ENCODE measurements around the gene COMMD1. TPM values are rescaled to one million over a fixed set of nuclear protein-coding genes. Genes with fewer than 3 reads are reported as not detected.

The COMMD1 gene
- total and polyA plus RNA-seq, 7 experiments from 2014 or later: 15.6 to 65.3 (median 21.4) TPM

GRCh38 chr2:61928826-61929461, 23.5 kb downstream of the COMMD1 start:
- Mint-ChIP-seq H3K4me1 (peaks cover 0 to 6% (median 0%) of the 10 kb centered on the region in 7 donors), H3K27me3 (no peaks in the 10 kb centered on the region), H3K36me3 (peaks cover 0 to 26% (median 13%) of the 10 kb centered on the region in 5 donors), H3K9me3 (no peaks in the 10 kb centered on the region), H3K4me3 (no peak overlapping the region), H3K27ac (no peak overlapping the region)
- Histone ChIP-seq H3K4me1 (ENCODE audit: control insufficient read depth in 2 of 2, insufficient read depth in 2 of 2, low read length in 2 of 2) (no peaks in the 10 kb centered on the region), H3K4me3 (ENCODE audit: low read length) (no peak overlapping the region), H3K9me3 (ENCODE audit: control insufficient read depth in 2 of 3, low read length in 3 of 3) (no peaks in the 10 kb centered on the region), H3K27me3 (ENCODE audit: control insufficient read depth in 2 of 2, insufficient read depth in 2 of 2, low read length in 2 of 2) (no peaks in the 10 kb centered on the region), H3K27ac (ENCODE audit: low read depth, low read length) (no peak overlapping the region), H3K36me3 (ENCODE audit: control insufficient read depth in 2 of 3, insufficient read depth in 3 of 3, low read length in 3 of 3) (peaks cover 0 to 7% (median 0%) of the 10 kb centered on the region in 3 experiments)
- ATAC-seq: no peak
- intact Hi-C loops (cut with micrococcal nuclease): no loop called here
- ChIA-PET POLR2A (no interaction called here), CTCF (interaction anchor here (0.5 to 0.7 kb wide), 2 partner anchors 15 to 806 kb away, joined by 3 read pairs; no protein-coding TSS in a partner anchor)
- no peak for DNase-seq

DNA sequence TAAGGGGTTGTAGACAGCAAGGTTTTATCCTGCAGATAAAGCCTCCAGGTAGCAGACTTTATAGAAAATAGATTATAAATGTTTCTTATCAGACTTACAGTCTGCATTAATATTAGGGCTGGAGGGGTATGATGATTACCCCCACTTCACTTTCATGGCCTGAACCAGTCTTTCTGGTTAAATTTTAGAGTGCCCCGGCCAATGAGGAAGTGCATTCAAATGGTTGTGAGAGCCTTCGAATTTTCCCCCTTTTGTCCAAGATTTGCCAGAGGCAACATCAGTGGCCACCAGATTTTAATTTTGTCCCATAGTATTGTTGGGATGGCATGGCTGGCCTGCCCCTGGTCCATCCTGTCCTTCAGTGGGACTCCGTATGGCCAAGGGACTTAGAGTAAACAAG, 31.6 kb downstream of the COMMD1 start:
- H3K9me3 ChIP-seq (ENCODE audit: control insufficient read depth in 2 of 3, low read length in 3 of 3): no peaks in the 10 kb centered on the region
- Mint-ChIP-seq H3K4me3 (no peak overlapping the region), H3K36me3 (peaks cover 0 to 25% (median 13%) of the 10 kb centered on the region in 5 donors), H3K4me1 (peaks cover 0 to 5% (median 0%) of the 10 kb centered on the region in 7 donors), H3K27me3 (no peaks in the 10 kb centered on the region), H3K27ac (peak overlapping the region in 1 of 9 donors; percentile 25), H3K9me3 (no peaks in the 10 kb centered on the region)
- intact Hi-C loops (cut with micrococcal nuclease): no loop called here
- H3K36me3 ChIP-seq (ENCODE audit: control insufficient read depth in 2 of 3, insufficient read depth in 3 of 3, low read length in 3 of 3): peaks cover 0 to 12% (median 0%) of the 10 kb centered on the region in 3 experiments
- ChIA-PET CTCF (no interaction called here), POLR2A (no interaction called here)
- H3K27me3 ChIP-seq (ENCODE audit: control insufficient read depth in 2 of 2, insufficient read depth in 2 of 2, low read length in 2 of 2): no peaks in the 10 kb centered on the region
- no peak overlapping the region for H3K27ac ChIP-seq (ENCODE audit: low read depth, low read length)
- H3K4me3 ChIP-seq (ENCODE audit: low read length): no peak overlapping the region
- H3K4me1 ChIP-seq (ENCODE audit: control insufficient read depth in 2 of 2, insufficient read depth in 2 of 2, low read length in 2 of 2): no peaks in the 10 kb centered on the region
- no peak for DNase-seq
- ATAC-seq: no peak

- Mint-ChIP-seq H3K4me1 (peaks cover 0 to under 1% (median 0%) of the 10 kb centered on the region in 7 donors), H3K4me3 (no peak overlapping the region), H3K36me3 (peaks cover 0 to 22% (median 10%) of the 10 kb centered on the region in 5 donors), H3K27me3 (no peaks in the 10 kb centered on the region), H3K27ac (no peak overlapping the region), H3K9me3 (no peaks in the 10 kb centered on the region)
- intact Hi-C loops (cut with micrococcal nuclease): no loop called here
- ATAC-seq (no peak), DNase-seq (no peak)
- Histone ChIP-seq H3K4me1 (ENCODE audit: control insufficient read depth in 2 of 2, insufficient read depth in 2 of 2, low read length in 2 of 2) (no peaks in the 10 kb centered on the region), H3K4me3 (ENCODE audit: low read length) (no peak overlapping the region), H3K36me3 (ENCODE audit: control insufficient read depth in 2 of 3, insufficient read depth in 3 of 3, low read length in 3 of 3) (peaks cover 0 to 9% (median 0%) of the 10 kb centered on the region in 3 experiments), H3K27me3 (ENCODE audit: control insufficient read depth in 2 of 2, insufficient read depth in 2 of 2, low read length in 2 of 2) (no peaks in the 10 kb centered on the region), H3K9me3 (ENCODE audit: control insufficient read depth in 2 of 3, low read length in 3 of 3) (no peaks in the 10 kb centered on the region), H3K27ac (ENCODE audit: low read depth, low read length) (no peak overlapping the region)
- ChIA-PET CTCF (no interaction called here), POLR2A (no interaction called here)
Measured at GRCh38 chr2:61937886-61938285, 32.4 kb downstream of the COMMD1 start.

- CTCF ChIA-PET: no interaction called here
- no peak overlapping the region for H3K27ac ChIP-seq (ENCODE audit: low read depth, low read length)
Measured at GRCh38 chr2:61938511-61938910, 33.0 kb downstream of the COMMD1 start.

DNA sequence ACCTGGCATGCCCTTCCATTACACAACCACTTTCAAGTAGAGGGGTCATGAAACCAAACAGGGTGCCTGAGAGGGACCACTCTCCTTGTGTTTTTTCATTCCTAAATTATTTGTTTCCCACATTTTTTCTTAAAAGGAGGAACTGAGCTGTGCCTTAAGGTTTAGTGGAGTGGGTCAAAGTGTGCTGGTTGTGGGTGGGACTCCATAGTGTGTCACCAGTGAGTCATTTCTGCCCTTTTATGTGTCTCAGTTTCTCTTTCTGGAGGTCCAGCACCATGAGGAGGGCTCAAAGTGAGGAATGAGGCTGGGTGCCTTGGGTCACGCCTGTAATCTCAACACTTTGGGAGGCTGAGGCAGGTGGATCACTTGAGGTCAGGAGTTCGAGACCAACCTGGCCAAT, 37.8 kb downstream of the COMMD1 start:
- no peak overlapping the region for H3K4me3 ChIP-seq (ENCODE audit: low read length)
- H3K4me1 ChIP-seq (ENCODE audit: control insufficient read depth in 2 of 2, insufficient read depth in 2 of 2, low read length in 2 of 2): no peaks in the 10 kb centered on the region
- POLR2A ChIA-PET: no interaction called here
- H3K27me3 ChIP-seq (ENCODE audit: control insufficient read depth in 2 of 2, insufficient read depth in 2 of 2, low read length in 2 of 2): no peaks in the 10 kb centered on the region
- ATAC-seq: no peak
- H3K27me3 Mint-ChIP-seq: no peaks in the 10 kb centered on the region
- DNase-seq: no peak
- H3K36me3 ChIP-seq (ENCODE audit: control insufficient read depth in 2 of 3, insufficient read depth in 3 of 3, low read length in 3 of 3): no peaks in the 10 kb centered on the region
- no peaks in the 10 kb centered on the region for H3K9me3 Mint-ChIP-seq
- peaks cover 0 to 25% (median 9%) of the 10 kb centered on the region in 5 donors for H3K36me3 Mint-ChIP-seq
- no peak overlapping the region for H3K27ac ChIP-seq (ENCODE audit: low read depth, low read length)
- no peaks in the 10 kb centered on the region for H3K9me3 ChIP-seq (ENCODE audit: control insufficient read depth in 2 of 3, low read length in 3 of 3)
- no peak overlapping the region for H3K27ac Mint-ChIP-seq
- CTCF ChIA-PET: no interaction called here
- no peak overlapping the region for H3K4me3 Mint-ChIP-seq
- H3K4me1 Mint-ChIP-seq: peaks cover 0 to 4% (median 0%) of the 10 kb centered on the region in 7 donors
- intact Hi-C loops (cut with micrococcal nuclease): no loop called here

More at GRCh38 chr2:61938511-61938910, 33.0 kb downstream of the COMMD1 start:
- Mint-ChIP-seq H3K27ac (no peak overlapping the region), H3K4me1 (peaks cover 0 to 4% (median 0%) of the 10 kb centered on the region in 7 donors), H3K4me3 (no peak overlapping the region), H3K36me3 (peaks cover 0 to 28% (median 12%) of the 10 kb centered on the region in 5 donors), H3K27me3 (no peaks in the 10 kb centered on the region), H3K9me3 (no peaks in the 10 kb centered on the region)
- Histone ChIP-seq H3K9me3 (ENCODE audit: control insufficient read depth in 2 of 3, low read length in 3 of 3) (no peaks in the 10 kb centered on the region), H3K27me3 (ENCODE audit: control insufficient read depth in 2 of 2, insufficient read depth in 2 of 2, low read length in 2 of 2) (no peaks in the 10 kb centered on the region), H3K36me3 (ENCODE audit: control insufficient read depth in 2 of 3, insufficient read depth in 3 of 3, low read length in 3 of 3) (peaks cover 0 to 5% (median 0%) of the 10 kb centered on the region in 3 experiments), H3K4me3 (ENCODE audit: low read length) (no peak overlapping the region), H3K4me1 (ENCODE audit: control insufficient read depth in 2 of 2, insufficient read depth in 2 of 2, low read length in 2 of 2) (no peaks in the 10 kb centered on the region)
- POLR2A ChIA-PET: no interaction called here
- ATAC-seq (no peak), DNase-seq (no peak)
- intact Hi-C loops (cut with micrococcal nuclease): no loop called here

DNA sequence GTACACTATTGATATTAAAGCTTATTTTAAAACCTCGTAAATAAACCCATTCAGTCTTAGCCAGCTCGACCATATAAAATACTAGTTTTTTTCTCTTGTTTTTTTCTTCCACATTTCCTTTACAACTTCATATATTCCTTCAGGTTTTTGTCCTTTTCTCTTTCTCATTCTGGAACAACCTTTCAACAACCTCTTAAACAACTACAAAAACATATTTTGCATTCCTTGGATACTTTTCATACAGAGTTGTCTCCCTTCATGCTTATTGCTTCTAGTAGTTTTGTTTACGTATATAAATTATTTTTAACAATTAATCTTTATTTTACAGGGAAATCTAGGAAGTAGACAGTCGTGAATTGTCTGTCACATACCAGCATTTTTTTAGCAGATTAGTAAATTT, 41.2 kb downstream of the COMMD1 start:
- no peaks in the 10 kb centered on the region for H3K36me3 ChIP-seq (ENCODE audit: control insufficient read depth in 2 of 3, insufficient read depth in 3 of 3, low read length in 3 of 3)
- H3K4me1 Mint-ChIP-seq: peaks cover 0 to 5% (median 0%) of the 10 kb centered on the region in 7 donors
- H3K27me3 ChIP-seq (ENCODE audit: control insufficient read depth in 2 of 2, insufficient read depth in 2 of 2, low read length in 2 of 2): no peaks in the 10 kb centered on the region
- H3K27ac Mint-ChIP-seq: no peak overlapping the region
- ChIA-PET POLR2A (no interaction called here), CTCF (no interaction called here)
- no peak overlapping the region for H3K27ac ChIP-seq (ENCODE audit: low read depth, low read length)
- DNase-seq (no peak), ATAC-seq (no peak)
- H3K4me1 ChIP-seq (ENCODE audit: control insufficient read depth in 2 of 2, insufficient read depth in 2 of 2, low read length in 2 of 2): no peaks in the 10 kb centered on the region
- no peak overlapping the region for H3K4me3 Mint-ChIP-seq
- no peak overlapping the region for H3K4me3 ChIP-seq (ENCODE audit: low read length)
- intact Hi-C loops (cut with micrococcal nuclease): no loop called here
- no peaks in the 10 kb centered on the region for H3K9me3 ChIP-seq (ENCODE audit: control insufficient read depth in 2 of 3, low read length in 3 of 3)
- peaks cover 0 to 46% (median 28%) of the 10 kb centered on the region in 5 donors for H3K36me3 Mint-ChIP-seq
- H3K9me3 Mint-ChIP-seq: peaks cover 0 to 5% (median 0%) of the 10 kb centered on the region in 11 donors
- H3K27me3 Mint-ChIP-seq: no peaks in the 10 kb centered on the region

Measured in naive thymus-derived CD4-positive, alpha-beta T cell (primary cell).